ENCODE results near the gene ARL11.

Gene ARL11

GRCh38 chr13:49627831-49628652, at the start of gene ARL11:
Gene ARL11 (plus strand): TSS chr13:49628507. CDS start chr13:49630448, 1,941 bp downstream.
- no peak for TF ChIP-seq CTCF (conservative IDR thresholded peaks at IDR 0.05; ENCODE audit: low read depth, low read length)
- no peak within 1 kb of the TSS for H3K4me3 ChIP-seq (ENCODE audit: low read length)
- DNase-seq (ENCODE audit: low read depth): no peak

- no peak for DNase-seq (ENCODE audit: low read depth)
- H3K4me3 ChIP-seq (ENCODE audit: low read length): no peak overlapping the region
- TF ChIP-seq CTCF (conservative IDR thresholded peaks at IDR 0.05; ENCODE audit: low read depth, low read length): no peak
Measured at GRCh38 chr13:49579501-49579900, 48.8 kb upstream of the ARL11 start.

- no peak for TF ChIP-seq CTCF (conservative IDR thresholded peaks at IDR 0.05; ENCODE audit: low read depth, low read length)
- no peak overlapping the region for H3K4me3 ChIP-seq (ENCODE audit: low read length)
- no peak for DNase-seq (ENCODE audit: low read depth)
Measured at GRCh38 chr13:49580980-49581680, 47.2 kb upstream of the ARL11 start.

DNA sequence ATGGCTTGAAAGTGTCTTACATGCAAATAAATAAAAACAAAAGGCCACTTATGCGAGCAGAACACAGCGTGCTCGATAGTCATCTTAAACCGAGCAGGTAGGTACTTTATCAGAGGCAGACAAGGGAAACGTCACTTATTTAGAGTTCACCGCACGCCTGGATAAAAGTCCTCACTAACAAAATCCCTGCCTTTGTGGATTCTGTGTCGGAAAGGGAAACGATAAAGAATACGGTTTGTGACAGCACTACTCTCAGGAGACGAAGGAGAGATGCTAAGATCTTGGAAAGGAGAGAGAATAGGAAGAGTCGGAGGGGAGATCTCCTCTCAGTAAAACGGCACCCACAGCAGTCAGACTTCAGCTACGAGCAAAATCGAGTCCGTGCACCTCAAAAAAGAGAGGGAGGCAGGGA, 43.5 kb upstream of the ARL11 start:
- DNase-seq (ENCODE audit: low read depth): no peak
- no peak for TF ChIP-seq CTCF (conservative IDR thresholded peaks at IDR 0.05; ENCODE audit: low read depth, low read length)
- H3K4me3 ChIP-seq (ENCODE audit: low read length): peak overlapping the region; percentile 90

DNA sequence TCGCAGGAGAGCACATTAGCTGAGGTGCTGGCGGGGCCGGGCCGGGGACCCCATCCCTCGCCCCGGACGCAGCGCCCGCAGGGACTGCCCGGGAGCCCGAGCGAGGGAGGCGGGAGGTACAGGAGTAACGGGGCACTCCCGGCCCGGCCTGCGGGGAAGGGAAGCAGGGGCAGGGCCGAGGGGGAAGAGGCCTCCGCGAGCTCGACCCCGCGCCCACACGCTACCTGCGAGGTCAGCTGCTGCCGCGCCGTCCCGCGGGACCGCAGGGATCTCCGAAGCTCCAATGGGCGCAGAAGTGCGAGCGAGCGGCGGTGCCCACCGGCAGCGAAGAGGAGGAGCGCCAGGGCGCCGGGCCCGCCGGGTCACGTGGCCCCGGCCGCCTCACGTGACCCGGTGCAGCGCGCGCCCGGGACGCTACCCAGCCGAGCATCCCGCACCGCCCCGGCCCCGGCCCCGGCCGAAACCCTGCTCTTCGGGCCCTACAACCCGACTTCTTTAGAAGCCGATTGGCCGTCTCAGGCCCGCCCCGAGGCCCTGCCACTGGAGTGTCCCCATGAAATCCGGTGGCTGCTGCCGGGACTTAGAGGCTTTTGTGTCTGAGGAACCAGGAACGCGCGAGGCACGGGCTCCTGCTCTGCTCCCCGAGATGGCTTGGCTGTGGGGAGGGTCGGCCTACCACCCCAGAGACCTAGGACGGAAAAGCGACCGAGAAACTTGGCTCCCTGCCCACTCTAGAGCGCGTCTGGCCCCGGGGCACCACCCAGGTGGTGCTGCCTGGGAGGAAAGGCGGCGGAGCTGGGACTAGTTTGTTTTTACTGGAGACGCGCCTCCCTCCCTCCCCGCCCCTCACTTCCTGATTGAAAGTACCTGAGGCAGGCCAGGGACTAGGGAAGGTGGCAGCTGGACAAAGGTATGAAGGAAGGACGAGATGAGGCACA, 42.8 kb upstream of the ARL11 start, which contains the start of gene RCBTB1:
Gene RCBTB1, minus strand, starts transcription at position 339 of the 938 bp plus-strand sequence. CDS start 18,279 bp downstream, outside the sequence.
- TF ChIP-seq CTCF (conservative IDR thresholded peaks at IDR 0.05; ENCODE audit: low read depth, low read length): no peak
- peak within 1 kb of the TSS; percentile 90 for H3K4me3 ChIP-seq (ENCODE audit: low read length)
- DNase-seq (ENCODE audit: low read depth): no peak

DNA sequence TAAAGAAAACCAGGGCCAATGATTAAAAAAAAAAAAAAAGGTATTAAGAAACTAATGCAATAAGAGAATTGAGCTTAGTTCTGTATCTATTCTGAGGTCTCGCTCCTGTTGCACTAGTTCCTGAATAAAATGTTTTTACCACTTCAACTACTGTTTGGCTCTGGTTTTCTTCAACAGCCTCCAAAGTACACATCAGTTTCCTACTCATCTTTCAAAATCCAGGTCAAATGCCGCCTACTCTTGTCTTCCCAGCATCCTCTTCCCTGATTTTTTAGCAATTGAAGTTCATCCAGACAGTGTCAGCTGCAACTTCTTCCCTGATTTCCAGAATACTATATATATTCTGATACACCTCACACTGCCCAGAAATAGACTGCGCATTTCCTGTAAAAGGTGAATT, 41.6 kb upstream of the ARL11 start:
- no peak overlapping the region for H3K4me3 ChIP-seq (ENCODE audit: low read length)
- no peak for TF ChIP-seq CTCF (conservative IDR thresholded peaks at IDR 0.05; ENCODE audit: low read depth, low read length)
- DNase-seq (ENCODE audit: low read depth): no peak

Data from retinal pigment epithelial cell (primary cell).